WTC11 (cell line): ENCODE data around the gene NTRK1. TPM values are rescaled to one million over a fixed set of nuclear protein-coding genes. Genes with fewer than 3 reads are reported as not detected.

Source experiments
- ATAC-seq: fragments of 200-7000 bp; cut with Tn5 transposase; 2 replicates; pipeline ENCODE4 v1.10.0; 2021; ENCODE audit warnings: mild to moderate bottlenecking, moderate library complexity
- CTCF ChIA-PET: fragments of 300-600 bp; sonication (Branson Sonifier 250); formaldehyde crosslinking; loops from one replicate; lab custom pipeline; 2021; ENCODE audit warnings: antibody characterized with exemption; lab: Charles Lee
- POLR2A ChIA-PET: fragments of 350-600 bp; sonication (Branson Sonifier 250); formaldehyde crosslinking; loops from one replicate; lab custom pipeline; 2021; ENCODE audit warnings: antibody characterized with exemption; lab: Charles Lee
- DNase-seq: peaks from one replicate; pipeline ENCODE4 v3.0.0; 2021; ENCODE audit warnings: low spot score
- H3K27ac Mint-ChIP-seq: 2 replicates; pipeline ENCODE4 v1.8.0; 2021; ENCODE audit warnings: mixed read lengths
- H3K27me3 Mint-ChIP-seq: 2 replicates; pipeline ENCODE4 v1.8.0; 2021; ENCODE audit warnings: low read depth, mild to moderate bottlenecking, moderate library complexity, mixed read lengths
- H3K36me3 Mint-ChIP-seq: 2 replicates; pipeline ENCODE4 v1.8.0; 2021; ENCODE audit warnings: mixed read lengths
- H3K4me1 Mint-ChIP-seq: 2 replicates; pipeline ENCODE4 v1.8.0; 2022; ENCODE audit warnings: mixed read lengths
- H3K4me3 Mint-ChIP-seq: 2 replicates; pipeline ENCODE4 v1.8.0; 2021; ENCODE audit warnings: mild to moderate bottlenecking, moderate library complexity, mixed read lengths
- H3K9me3 Mint-ChIP-seq: 2 replicates; pipeline ENCODE4 v1.8.0; 2021; ENCODE audit warnings: mixed read lengths
- ATF2 ChIP-seq: sonication (generic); formaldehyde crosslinking; IDR thresholded peaks from 2 replicates; pipeline ENCODE4 v1.8.1; 2022; ENCODE audit warnings: low read depth, missing genetic modification reagents, borderline replicate concordance
- FOXP1 ChIP-seq: sonication (generic); formaldehyde crosslinking; IDR thresholded peaks from 2 replicates; pipeline ENCODE4 v1.8.0; 2022; ENCODE audit warnings: missing genetic modification reagents, mild to moderate bottlenecking, moderate library complexity, borderline replicate concordance
- FOXP4 ChIP-seq: sonication (generic); formaldehyde crosslinking; IDR thresholded peaks from 2 replicates; pipeline ENCODE4 v1.8.0; 2022; ENCODE audit warnings: mild to moderate bottlenecking, missing genetic modification reagents
- GRHL2 ChIP-seq: fragments of 250-450 bp; sonication (Bioruptor Pico); IDR thresholded peaks from 2 replicates; pipeline ENCODE4 v1.8.0; 2022; ENCODE audit warnings: mild to moderate bottlenecking, moderate library complexity; ENCODE audit not compliant: insufficient replicate concordance, severe bottlenecking
- GTF2I ChIP-seq: fragments of 250-450 bp; sonication (Bioruptor Pico); conservative IDR thresholded peaks from 2 replicates; pipeline ENCODE4 v1.4.0; 2021; ENCODE audit warnings: mild to moderate bottlenecking
- MLX ChIP-seq: sonication (generic); formaldehyde crosslinking; IDR thresholded peaks from 2 replicates; pipeline ENCODE4 v1.8.1; 2023; ENCODE audit warnings: mild to moderate bottlenecking, missing genetic modification reagents, moderate library complexity
- NFE2L1 ChIP-seq: sonication (generic); formaldehyde crosslinking; IDR thresholded peaks from 2 replicates; pipeline ENCODE4 v1.8.1; 2023; ENCODE audit warnings: missing genetic modification reagents
- NR3C1 ChIP-seq: sonication (generic); formaldehyde crosslinking; conservative IDR thresholded peaks from 2 replicates; pipeline ENCODE4 v1.8.1; 2023; ENCODE audit warnings: low read depth, mild to moderate bottlenecking, missing genetic modification reagents
- PREB ChIP-seq: sonication (generic); formaldehyde crosslinking; IDR thresholded peaks from 2 replicates; pipeline ENCODE4 v1.8.1; 2022; ENCODE audit warnings: mild to moderate bottlenecking, missing genetic modification reagents, moderate library complexity, borderline replicate concordance
- RELA ChIP-seq: sonication (generic); formaldehyde crosslinking; IDR thresholded peaks from 2 replicates; pipeline ENCODE4 v1.8.1; 2022; ENCODE audit warnings: missing genetic modification reagents, mild to moderate bottlenecking, borderline replicate concordance
- SMAD4 ChIP-seq: sonication (generic); formaldehyde crosslinking; IDR thresholded peaks from 2 replicates; pipeline ENCODE4 v1.8.0; 2022; ENCODE audit warnings: mild to moderate bottlenecking, missing genetic modification reagents
- SOX15 ChIP-seq: fragments of 250-450 bp; sonication (Bioruptor Pico); IDR thresholded peaks from 2 replicates; pipeline ENCODE4 v1.9.0; 2021; ENCODE audit warnings: mild to moderate bottlenecking
- SP1 ChIP-seq: sonication (generic); formaldehyde crosslinking; conservative IDR thresholded peaks from 2 replicates; pipeline ENCODE4 v1.8.1; 2022; ENCODE audit warnings: missing genetic modification reagents
- USF1 ChIP-seq: sonication (generic); formaldehyde crosslinking; IDR thresholded peaks from 2 replicates; pipeline ENCODE4 v1.8.0; 2022; ENCODE audit warnings: mild to moderate bottlenecking, missing genetic modification reagents
- ZBTB21 ChIP-seq: sonication (generic); formaldehyde crosslinking; IDR thresholded peaks from 2 replicates; pipeline ENCODE4 v1.8.1; 2023; ENCODE audit warnings: mild to moderate bottlenecking, missing genetic modification reagents, borderline replicate concordance
- ZNF281 ChIP-seq: sonication (generic); formaldehyde crosslinking; IDR thresholded peaks from 2 replicates; pipeline ENCODE4 v1.8.0; 2023; ENCODE audit warnings: mild to moderate bottlenecking, missing genetic modification reagents
- ZNF396 ChIP-seq: fragments of 250-450 bp; sonication (Bioruptor Pico); IDR thresholded peaks from 2 replicates; pipeline ENCODE4 v1.8.0; 2021; ENCODE audit warnings: mild to moderate bottlenecking, moderate library complexity, borderline replicate concordance
- ZNF532 ChIP-seq: fragments of 250-450 bp; sonication (Bioruptor Pico); IDR thresholded peaks from 2 replicates; pipeline ENCODE4 v1.9.0; 2021; ENCODE audit warnings: mild to moderate bottlenecking, borderline replicate concordance
- total RNA-seq: library from RNA; stranded (reverse); gene quantifications from 3 replicates; pipeline ENCODE4 v1.2.3, GENCODE V29; 2021

Gene NTRK1
- total RNA-seq, 1 experiment from 2014 or later: 0.42 TPM

- DNase-seq: no peak
- ChIA-PET CTCF (no interaction called here), POLR2A (no interaction called here)
- no peak for ATAC-seq
- H3K36me3 Mint-ChIP-seq: no peaks in the 10 kb centered on the region
- H3K4me3 Mint-ChIP-seq: no peak overlapping the region
- H3K9me3 Mint-ChIP-seq: no peaks in the 10 kb centered on the region
- no peak overlapping the region for H3K27ac Mint-ChIP-seq
- H3K4me1 Mint-ChIP-seq: peaks cover 7% of the 10 kb centered on the region; the same call in 1 of the 2 replicates
- TF ChIP-seq NR3C1 (no peak), ZNF281 (CRISPR knock-in tag) (no peak), SOX15 (CRISPR knock-in tag) (no peak), GTF2I (CRISPR knock-in tag) (no peak), FOXP1 (CRISPR knock-in tag) (no peak), ZNF396 (CRISPR knock-in tag) (no peak), SP1 (CRISPR knock-in tag) (no peak), ZNF532 (CRISPR knock-in tag) (no peak), FOXP4 (CRISPR knock-in tag) (no peak)
- peaks cover 2% of the 10 kb centered on the region for H3K27me3 Mint-ChIP-seq
Measured at GRCh38 chr1:156905651-156906050, 45.0 kb downstream of the NTRK1 start.

GRCh38 chr1:156906206-156906906 is 45.7 kb downstream of the NTRK1 start:
- H3K27ac Mint-ChIP-seq: no peak overlapping the region
- ATAC-seq: no peak
- no peaks in the 10 kb centered on the region for H3K9me3 Mint-ChIP-seq
- peaks cover 9% of the 10 kb centered on the region for H3K27me3 Mint-ChIP-seq
- DNase-seq: no peak
- POLR2A ChIA-PET: no interaction called here
- CTCF ChIA-PET: no interaction called here
- H3K4me3 Mint-ChIP-seq: no peak overlapping the region
- no peaks in the 10 kb centered on the region for H3K36me3 Mint-ChIP-seq
- peaks cover 7% of the 10 kb centered on the region; the same call in 1 of the 2 replicates for H3K4me1 Mint-ChIP-seq
- TF ChIP-seq ZBTB21: no peak
- no peak for TF ChIP-seq USF1 (CRISPR knock-in tag)
- TF ChIP-seq SMAD4 (CRISPR knock-in tag): no peak
- TF ChIP-seq MLX (CRISPR knock-in tag): no peak
- no peak for TF ChIP-seq GRHL2 (CRISPR knock-in tag)
- no peak for TF ChIP-seq ATF2
- no peak for TF ChIP-seq PREB (CRISPR knock-in tag)
- no peak for TF ChIP-seq NFE2L1 (CRISPR knock-in tag)
- no peak for TF ChIP-seq RELA (CRISPR knock-in tag)
